GM21390 (cell line): ENCODE data around the gene RRP1B.
A peak's percentile ranks its signal among the peaks of the same experiment; 100 is the strongest.
"Not testable (repeated sequence)": the region's sequence is repeated elsewhere in the genome, so short reads cannot be mapped to it uniquely, and the experiment has no call there.

Source experiments
- ATAC-seq: cut with Tn5 transposase; IDR thresholded peaks from one replicate; pipeline ENCODE4 v1.9.1; 2021; ENCODE audit not compliant: unreplicated experiment

The RRP1B gene

GRCh38 chr21:43659136-43660000, at the start of gene RRP1B, which contains the start of gene HSF2BP:
TSS of gene RRP1B (plus strand) at chr21:43659560. CDS start at chr21:43659665, 105 bp downstream.
TSS of gene HSF2BP (minus strand) at chr21:43659488. CDS start at chr21:43658096, 1,392 bp downstream.
- peak; percentile 69 for ATAC-seq

- no peak for ATAC-seq
Measured at GRCh38 chr21:43611598-43612369, 47.6 kb upstream of the RRP1B start.

GRCh38 chr21:43613755-43614638, 45.4 kb upstream of the RRP1B start:
- no peak for ATAC-seq

GRCh38 chr21:43614839-43615238, 44.5 kb upstream of the RRP1B start:
- ATAC-seq = no peak

GRCh38 chr21:43616861-43617260, 42.5 kb upstream of the RRP1B start:
- ATAC-seq = not testable (repeated sequence)

- ATAC-seq = no peak
Measured at GRCh38 chr21:43618940-43619339, 40.4 kb upstream of the RRP1B start.

- no peak for ATAC-seq
Measured at GRCh38 chr21:43619344-43619743, 40.0 kb upstream of the RRP1B start.

GRCh38 chr21:43619856-43620255, 39.5 kb upstream of the RRP1B start:
- no peak for ATAC-seq

- ATAC-seq = no peak
Measured at GRCh38 chr21:43622796-43623195, 36.6 kb upstream of the RRP1B start.

- ATAC-seq = no peak
Measured at GRCh38 chr21:43623588-43623987, 35.8 kb upstream of the RRP1B start.

GRCh38 chr21:43624339-43624738, 35.0 kb upstream of the RRP1B start:
- no peak for ATAC-seq

GRCh38 chr21:43626390-43626789, 33.0 kb upstream of the RRP1B start:
- no peak for ATAC-seq

GRCh38 chr21:43627527-43627926, 31.8 kb upstream of the RRP1B start:
- no peak for ATAC-seq

- no peak for ATAC-seq
Measured at GRCh38 chr21:43631411-43632107, 27.8 kb upstream of the RRP1B start.

GRCh38 chr21:43632373-43632905, 26.9 kb upstream of the RRP1B start:
- ATAC-seq = no peak

- no peak for ATAC-seq
Measured at GRCh38 chr21:43634618-43635017, 24.7 kb upstream of the RRP1B start.

GRCh38 chr21:43635436-43635835, 23.9 kb upstream of the RRP1B start:
- no peak for ATAC-seq

- ATAC-seq = no peak
Measured at GRCh38 chr21:43637530-43638158, 21.7 kb upstream of the RRP1B start.

GRCh38 chr21:43639470-43640353, 19.6 kb upstream of the RRP1B start:
- no peak for ATAC-seq
